Measurements from ENCODE around the gene JUND.
A peak's percentile ranks its signal among the peaks of the same experiment; 100 is the strongest.

JUND gene

GRCh38 chr19:18308051-18308947 is 26.9 kb upstream of the JUND start:
- H3K4me3 ChIP-seq (ENCODE audit: low read length), result no peak overlapping the region
- TF ChIP-seq CTCF (conservative IDR thresholded peaks at IDR 0.05; ENCODE audit: low read depth, low read length), result no peak
- DNase-seq (ENCODE audit: low read depth), result no peak

GRCh38 chr19:18307271-18307681 is 25.9 kb upstream of the JUND start:
- H3K4me3 ChIP-seq (ENCODE audit: low read length), result no peak overlapping the region
- no peak for TF ChIP-seq CTCF (conservative IDR thresholded peaks at IDR 0.05; ENCODE audit: low read depth, low read length)
- no peak for DNase-seq (ENCODE audit: low read depth)

- DNase-seq (ENCODE audit: low read depth), result no peak
Measured at GRCh38 chr19:18306888-18307260, 25.5 kb upstream of the JUND start.

GRCh38 chr19:18306209-18306887 is 24.9 kb upstream of the JUND start:
- TF ChIP-seq CTCF (conservative IDR thresholded peaks at IDR 0.05; ENCODE audit: low read depth, low read length), result no peak
- DNase-seq (ENCODE audit: low read depth), result no peak
- no peak overlapping the region for H3K4me3 ChIP-seq (ENCODE audit: low read length)

More at GRCh38 chr19:18306888-18307260, 25.5 kb upstream of the JUND start:
- no peak overlapping the region for H3K4me3 ChIP-seq (ENCODE audit: low read length)
- TF ChIP-seq CTCF (conservative IDR thresholded peaks at IDR 0.05; ENCODE audit: low read depth, low read length), result no peak

- DNase-seq (ENCODE audit: low read depth), result peak; percentile 82
- peak; percentile 18 for TF ChIP-seq CTCF (conservative IDR thresholded peaks at IDR 0.05; ENCODE audit: low read depth, low read length)
- peak overlapping the region; percentile 13 for H3K4me3 ChIP-seq (ENCODE audit: low read length)
Measured at GRCh38 chr19:18304458-18305310, 23.3 kb upstream of the JUND start.

- no peak overlapping the region for H3K4me3 ChIP-seq (ENCODE audit: low read length)
- DNase-seq (ENCODE audit: low read depth), result no peak
- TF ChIP-seq CTCF (conservative IDR thresholded peaks at IDR 0.05; ENCODE audit: low read depth, low read length), result no peak
Measured at GRCh38 chr19:18304208-18304457, 22.7 kb upstream of the JUND start.

Data from retinal pigment epithelial cell (primary cell).